Lower leg skin (tissue), 4 donors: ENCODE results near the gene KCNG4. TPM values are rescaled to one million over a fixed set of nuclear protein-coding genes. Genes with fewer than 3 reads are reported as not detected.

ENCODE experiments used
- DNase-seq, 2 donors: peaks; one replicate each; pipeline ENCODE4 v3.0.0-alpha.2; 2019; ENCODE audit warnings: low spot score in 2 of 2
- H3K4me3 ChIP-seq: fragments of 200-600 bp; sonication (generic); 2 replicates; pipeline ENCODE4 v1.5.1; 2017; ENCODE audit warnings: mild to moderate bottlenecking, low read depth; ENCODE audit not compliant: poor library complexity, severe bottlenecking
- POLR2A ChIP-seq, 2 donors: fragments of 450-650 bp; IDR thresholded peaks; one replicate each; pipeline ENCODE4 v1.6.1; 2016 to 2017; ENCODE audit warnings: antibody characterized with exemption in 2 of 2, mild to moderate bottlenecking in 1 of 2, moderate library complexity in 1 of 2
- WGBS, 2 donors: methylation state at CpG; one replicate each; pipeline ENCODE4 v1.1.5; 2018; 5-methylcytosine and 5-hydroxymethylcytosine counted together
- intact Hi-C: fragments of 100-400 bp; cut with DNase I; formaldehyde crosslinking; loops from one replicate; pipeline ENCODE4 v1.15.0; 2023; ENCODE audit warnings: low total_unique reads
- total RNA-seq, 4 donors: library from RNA; depleted of rRNA; stranded (reverse); fragments of >200 nt; gene quantifications; one replicate each; pipeline ENCODE4 v1.1.0, GENCODE V29; 2016
- TF ChIP-seq, protein P1 (sequence below), 3 donors: fragments of 450-650 bp; IDR thresholded peaks; one replicate each; pipeline ENCODE4 v1.5.1; 2016; ENCODE audit warnings: antibody characterized with exemption in 3 of 3, mild to moderate bottlenecking in 3 of 3, moderate library complexity in 2 of 3

The KCNG4 gene
- total RNA-seq, 4 donors from 2014 or later = not detected

DNA sequence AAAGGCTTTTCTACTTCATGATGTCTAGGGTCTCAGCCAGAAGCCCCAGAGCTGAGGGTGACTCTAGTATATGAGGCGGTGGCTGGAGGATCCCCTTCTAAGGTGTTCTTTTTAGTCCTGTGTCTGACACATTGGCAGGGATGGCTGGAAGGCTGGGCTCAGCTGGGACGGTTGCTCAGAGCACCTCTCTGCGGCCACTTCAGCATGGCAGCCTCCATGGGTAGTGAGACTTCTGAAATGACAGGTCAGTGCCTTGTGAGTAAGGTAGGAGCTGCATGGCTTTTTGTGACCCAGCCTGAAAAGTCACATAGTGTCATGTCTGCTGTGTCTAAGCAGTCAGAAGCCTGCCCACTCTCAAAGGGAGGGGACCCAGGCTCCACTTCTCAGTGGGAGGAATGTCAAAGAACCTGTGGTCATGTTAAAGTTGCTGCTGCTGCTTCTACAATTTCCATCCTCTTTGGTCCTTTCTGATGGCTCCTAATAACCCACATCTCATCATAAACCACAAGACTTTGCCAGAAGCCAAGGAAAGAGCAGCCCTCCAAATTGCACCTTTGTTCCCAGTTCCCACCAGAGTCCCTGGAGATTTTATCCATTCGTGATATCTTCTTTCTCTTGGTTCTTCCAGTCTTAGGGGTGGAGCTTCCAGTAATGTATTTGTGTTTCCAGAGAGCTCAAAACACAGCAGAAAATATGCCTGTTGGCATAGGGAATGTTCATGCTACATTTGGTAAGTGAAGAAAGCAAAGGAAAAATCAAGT, 15.4 kb upstream of the KCNG4 start:
- intact Hi-C loops = no loop called here
- TF ChIP-seq, protein P1, sequence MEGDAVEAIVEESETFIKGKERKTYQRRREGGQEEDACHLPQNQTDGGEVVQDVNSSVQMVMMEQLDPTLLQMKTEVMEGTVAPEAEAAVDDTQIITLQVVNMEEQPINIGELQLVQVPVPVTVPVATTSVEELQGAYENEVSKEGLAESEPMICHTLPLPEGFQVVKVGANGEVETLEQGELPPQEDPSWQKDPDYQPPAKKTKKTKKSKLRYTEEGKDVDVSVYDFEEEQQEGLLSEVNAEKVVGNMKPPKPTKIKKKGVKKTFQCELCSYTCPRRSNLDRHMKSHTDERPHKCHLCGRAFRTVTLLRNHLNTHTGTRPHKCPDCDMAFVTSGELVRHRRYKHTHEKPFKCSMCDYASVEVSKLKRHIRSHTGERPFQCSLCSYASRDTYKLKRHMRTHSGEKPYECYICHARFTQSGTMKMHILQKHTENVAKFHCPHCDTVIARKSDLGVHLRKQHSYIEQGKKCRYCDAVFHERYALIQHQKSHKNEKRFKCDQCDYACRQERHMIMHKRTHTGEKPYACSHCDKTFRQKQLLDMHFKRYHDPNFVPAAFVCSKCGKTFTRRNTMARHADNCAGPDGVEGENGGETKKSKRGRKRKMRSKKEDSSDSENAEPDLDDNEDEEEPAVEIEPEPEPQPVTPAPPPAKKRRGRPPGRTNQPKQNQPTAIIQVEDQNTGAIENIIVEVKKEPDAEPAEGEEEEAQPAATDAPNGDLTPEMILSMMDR (IDR thresholded peaks at IDR 0.05) = no peak
- no peak overlapping the region for H3K4me3 ChIP-seq
- no peak for DNase-seq
- 86 to 88% methylated on average over 4 of the region's 4 CpGs for WGBS, 2 donors

DNA sequence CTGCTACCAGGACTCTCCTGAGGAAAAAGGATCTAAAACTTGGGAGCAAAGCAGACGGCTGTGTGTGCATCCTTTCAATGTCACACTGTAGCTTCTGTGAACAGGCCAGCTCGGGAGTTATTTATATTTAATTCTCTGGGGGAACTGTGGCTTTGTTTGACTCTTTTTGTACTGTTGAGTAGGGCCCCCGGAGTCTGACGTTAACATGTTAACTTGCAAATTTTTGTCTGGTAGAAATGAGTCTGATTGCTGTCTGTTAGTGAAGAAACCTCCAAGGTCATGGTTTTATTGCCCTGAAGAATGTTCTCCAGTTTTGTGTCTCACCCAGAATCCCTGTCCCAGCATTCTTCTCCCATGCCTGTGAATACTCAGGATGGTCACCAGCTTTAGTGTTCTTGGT, 14.2 kb upstream of the KCNG4 start:
- no peak overlapping the region for H3K4me3 ChIP-seq
- WGBS, 2 donors = 53 to 62% methylated on average over 4 of the region's 4 CpGs
- no peak for TF ChIP-seq POLR2A (IDR thresholded peaks at IDR 0.05)
- TF ChIP-seq, protein P1 (IDR thresholded peaks at IDR 0.05) = no peak
- intact Hi-C loops = no loop called here
- no peak for DNase-seq

DNA sequence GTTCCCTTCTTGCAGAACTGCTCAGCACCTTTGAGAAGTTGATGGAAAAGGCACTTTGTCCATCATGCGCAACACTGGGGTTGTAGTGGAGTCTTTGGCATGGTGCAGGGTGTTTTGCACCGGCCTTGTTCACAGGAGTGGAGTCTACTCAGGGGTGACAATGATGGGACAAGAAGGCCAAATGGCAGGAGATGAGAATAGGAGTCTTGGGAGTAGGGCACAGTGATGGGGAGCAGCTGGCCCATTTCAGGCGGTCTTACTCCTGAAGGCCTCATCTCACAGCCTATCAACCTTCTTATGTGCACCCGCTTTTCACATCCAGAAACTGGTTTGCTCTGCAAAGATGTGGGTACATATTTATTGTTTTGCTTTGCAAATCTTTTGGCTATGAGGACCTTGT, 13.4 kb upstream of the KCNG4 start:
- WGBS, 2 donors = 75 to 83% methylated on average over 4 of the region's 4 CpGs
- intact Hi-C loops = no loop called here
- TF ChIP-seq, protein P1 (IDR thresholded peaks at IDR 0.05) = no peak
- TF ChIP-seq POLR2A (IDR thresholded peaks at IDR 0.05) = no peak
- DNase-seq = no peak
- H3K4me3 ChIP-seq = no peak overlapping the region

DNA sequence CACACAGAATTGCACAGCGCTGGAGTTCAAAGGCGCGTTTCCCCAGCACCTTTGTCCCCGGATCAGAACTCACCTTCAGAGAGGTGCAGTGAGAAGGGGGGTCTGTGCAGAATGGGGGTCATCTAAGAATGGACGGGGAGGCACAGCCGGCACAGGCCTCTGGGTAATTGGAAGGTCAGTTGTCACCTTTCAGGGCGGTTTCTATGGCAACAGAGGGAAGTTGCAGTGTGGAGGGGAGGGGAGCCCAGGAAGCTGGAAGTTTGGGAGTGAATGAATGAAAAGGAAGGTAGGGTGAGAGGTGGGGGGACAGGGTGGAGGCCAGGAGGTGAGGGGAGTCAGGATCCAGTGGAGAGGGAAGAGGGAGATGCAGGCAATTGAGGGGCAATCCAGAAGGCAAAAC, 12.4 kb upstream of the KCNG4 start:
- intact Hi-C loops = no loop called here
- WGBS, 2 donors = 62 to 66% methylated on average over 7 of the region's 7 CpGs
- no peak for DNase-seq
- no peak overlapping the region for H3K4me3 ChIP-seq
- TF ChIP-seq, protein P1 (IDR thresholded peaks at IDR 0.05) = no peak
- TF ChIP-seq POLR2A (IDR thresholded peaks at IDR 0.05) = no peak

DNA sequence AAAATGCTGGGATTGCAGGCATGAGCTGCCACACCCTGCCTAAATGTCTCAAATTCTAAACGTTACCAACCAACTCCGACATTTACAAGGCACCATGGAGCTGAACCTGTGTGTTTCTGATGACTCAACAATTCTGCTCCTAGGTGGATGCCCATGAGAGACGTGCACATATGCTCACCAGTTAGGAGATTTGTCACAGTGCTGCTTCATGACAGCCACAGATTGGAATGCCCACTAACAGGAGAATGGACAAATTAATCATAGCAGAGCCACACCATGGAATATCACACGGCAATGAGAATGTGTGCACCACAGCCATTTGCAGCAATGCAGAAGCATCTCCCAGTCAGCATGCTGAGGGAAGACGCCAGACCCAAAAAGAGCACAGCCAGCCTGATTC, 8.0 kb upstream of the KCNG4 start:
- 83 to 89% methylated on average over 5 of the region's 5 CpGs for WGBS, 2 donors
- H3K4me3 ChIP-seq = no peak overlapping the region
- TF ChIP-seq POLR2A (IDR thresholded peaks at IDR 0.05) = no peak
- TF ChIP-seq, protein P1 (IDR thresholded peaks at IDR 0.05) = no peak
- intact Hi-C loops = no loop called here
- no peak for DNase-seq

DNA sequence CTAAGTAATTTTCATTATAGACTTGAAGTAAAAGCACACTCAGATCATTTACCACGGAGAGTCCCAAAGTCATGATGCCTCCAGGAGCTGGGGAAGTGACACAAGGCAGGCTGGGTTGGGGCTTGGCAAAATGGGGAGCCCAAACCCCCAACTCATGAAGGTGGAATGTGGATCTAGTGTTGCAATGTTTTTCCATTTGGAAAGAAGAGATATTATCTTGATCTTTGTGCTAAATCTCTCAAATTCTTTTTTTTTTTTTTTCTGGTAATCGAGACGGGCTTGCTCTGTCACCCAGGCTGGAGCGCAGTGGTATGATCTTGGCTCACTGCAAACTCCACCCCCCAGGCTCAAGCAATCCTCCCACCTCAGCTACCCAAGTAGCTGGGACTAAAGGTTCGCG, 7.5 kb upstream of the KCNG4 start:
- TF ChIP-seq, protein P1 (IDR thresholded peaks at IDR 0.05) = no peak
- TF ChIP-seq POLR2A (IDR thresholded peaks at IDR 0.05) = no peak
- no peak overlapping the region for H3K4me3 ChIP-seq
- 77 to 86% methylated on average over 6 of the region's 6 CpGs for whole genome bisulfite sequencing, 2 donors
- intact Hi-C loops = no loop called here
- DNase-seq = no peak
